Rectal smooth muscle tissue (tissue), 1 donor: Measurements from ENCODE around the gene SH3BGRL2.
"Not testable (repeated sequence)": the region's sequence is repeated elsewhere in the genome, so short reads cannot be mapped to it uniquely, and the experiment has no call there.

Experiments used
- H3K27ac ChIP-seq: one replicate; pipeline ENCODE4 v1.7.0; 2013; ENCODE audit warnings: low read depth, low read length, inconsistent platforms
- H3K27me3 ChIP-seq: one replicate; pipeline ENCODE4 v1.7.0; 2013; ENCODE audit warnings: low read length; ENCODE audit not compliant: control insufficient read depth, insufficient read depth
- H3K36me3 ChIP-seq: one replicate; pipeline ENCODE4 v1.7.0; 2013; ENCODE audit warnings: low read length; ENCODE audit not compliant: control insufficient read depth, insufficient read depth
- H3K4me1 ChIP-seq: one replicate; pipeline ENCODE4 v1.7.0; 2013; ENCODE audit warnings: low read length; ENCODE audit not compliant: control insufficient read depth, insufficient read depth
- H3K4me3 ChIP-seq: one replicate; pipeline ENCODE4 v1.7.0; 2013; ENCODE audit warnings: low read length
- H3K9ac ChIP-seq: one replicate; pipeline ENCODE4 v1.7.0; 2013; ENCODE audit warnings: low read length

Gene SH3BGRL2

GRCh38 chr6:79745282-79745681 is 114.2 kb downstream of the SH3BGRL2 start:
- not testable (repeated sequence) for H3K4me3 ChIP-seq, H3K36me3 ChIP-seq, H3K27ac ChIP-seq, H3K4me1 ChIP-seq, H3K9ac ChIP-seq, H3K27me3 ChIP-seq

- not testable (repeated sequence) for H3K27me3 ChIP-seq, H3K9ac ChIP-seq, H3K27ac ChIP-seq, H3K4me1 ChIP-seq, H3K4me3 ChIP-seq, H3K36me3 ChIP-seq
Observed at GRCh38 chr6:79746325-79746724, 115.2 kb downstream of the SH3BGRL2 start.

- H3K36me3 ChIP-seq: no peaks in the 10 kb centered on the region
Observed at GRCh38 chr6:79750806-79751205, 119.7 kb downstream of the SH3BGRL2 start.

More at GRCh38 chr6:79750806-79751205, 119.7 kb downstream of the SH3BGRL2 start:
- no peaks in the 10 kb centered on the region for H3K27me3 ChIP-seq
- H3K4me3 ChIP-seq: no peak overlapping the region
- H3K4me1 ChIP-seq: no peaks in the 10 kb centered on the region
- no peak overlapping the region for H3K9ac ChIP-seq
- no peak overlapping the region for H3K27ac ChIP-seq
